Retina (tissue), 1 donor: Measurements from ENCODE around the gene ZMYM5.
"Not testable (repeated sequence)": the region's sequence is repeated elsewhere in the genome, so short reads cannot be mapped to it uniquely, and the experiment has no call there.

ENCODE experiments used
- DNase-seq: peaks from one replicate; pipeline ENCODE4 v3.0.0-alpha.2; 2016

Gene ZMYM5

DNA sequence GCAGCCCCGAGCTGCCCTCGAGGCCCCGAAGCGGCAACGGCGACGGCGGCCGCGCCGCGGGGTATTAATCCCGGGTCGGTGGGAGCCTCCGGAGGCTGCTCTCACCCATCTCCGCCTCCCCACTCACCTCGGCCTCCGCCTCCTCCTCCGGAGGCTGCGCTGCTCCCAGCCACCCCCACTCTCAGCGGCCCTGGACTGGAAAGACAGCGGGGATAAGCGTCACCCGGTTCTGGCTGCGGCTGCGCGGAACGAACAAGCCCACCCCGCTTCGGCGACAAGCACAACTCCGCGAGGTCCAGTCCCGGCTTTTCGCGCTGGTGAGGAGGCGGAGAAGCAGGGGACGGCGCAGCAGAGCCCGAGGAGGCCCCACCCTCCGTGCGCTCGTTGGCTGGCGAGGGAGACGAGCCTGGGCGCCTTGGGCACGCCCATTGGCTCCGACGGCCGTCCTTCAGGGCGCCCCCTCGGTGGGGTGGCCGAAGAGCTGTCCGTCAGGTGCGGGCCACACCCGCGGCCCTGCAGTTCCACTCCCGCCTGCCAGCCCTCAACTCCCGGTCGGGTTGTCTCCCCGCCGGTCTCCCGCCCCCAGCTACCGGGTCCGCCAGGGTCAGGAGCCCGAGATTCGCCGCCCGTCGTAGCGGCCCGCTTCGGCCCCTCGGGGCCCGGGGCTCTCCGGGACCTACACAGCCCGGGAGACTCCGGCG, at the start of gene ZMYM5:
TSS of gene ZMYM5 (minus strand) at position 327 of the 701 bp plus-strand sequence. CDS start 11,469 bp downstream, outside the sequence.
- DNase-seq: peak; percentile 99

- DNase-seq: no peak
These were observed 47.1 kb upstream of the ZMYM5 start for GRCh38 chr13:19910336-19911072.

DNA sequence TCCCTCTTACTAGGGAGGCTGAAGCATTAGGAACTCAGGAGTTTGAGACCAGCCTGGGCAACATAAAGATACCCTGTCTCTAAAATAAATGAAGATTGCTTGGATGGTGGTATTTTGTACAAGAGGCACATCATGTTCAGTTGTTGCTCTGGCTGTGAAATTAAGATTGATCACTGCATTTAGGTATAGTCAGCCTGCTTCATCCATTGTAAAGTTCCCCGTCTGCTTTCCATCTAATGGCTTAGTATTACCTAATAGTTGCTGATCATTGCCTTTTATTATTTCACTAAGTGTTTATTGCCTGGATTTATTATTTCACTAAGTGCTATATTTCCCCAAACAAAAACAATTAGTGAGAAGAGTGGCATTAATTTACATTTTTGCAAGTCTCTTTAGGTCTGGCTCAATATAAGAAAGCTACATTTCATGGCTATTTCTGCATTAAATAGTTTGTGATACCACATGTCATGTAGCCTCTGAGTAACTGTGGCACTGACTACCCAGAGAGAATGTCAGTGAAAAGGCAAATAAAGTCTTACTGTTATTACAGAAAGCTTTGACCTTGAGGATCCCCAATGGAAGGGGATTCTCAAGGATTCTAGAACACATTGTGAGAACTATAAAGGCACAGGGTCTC, 45.0 kb upstream of the ZMYM5 start:
- DNase-seq: no peak

DNA sequence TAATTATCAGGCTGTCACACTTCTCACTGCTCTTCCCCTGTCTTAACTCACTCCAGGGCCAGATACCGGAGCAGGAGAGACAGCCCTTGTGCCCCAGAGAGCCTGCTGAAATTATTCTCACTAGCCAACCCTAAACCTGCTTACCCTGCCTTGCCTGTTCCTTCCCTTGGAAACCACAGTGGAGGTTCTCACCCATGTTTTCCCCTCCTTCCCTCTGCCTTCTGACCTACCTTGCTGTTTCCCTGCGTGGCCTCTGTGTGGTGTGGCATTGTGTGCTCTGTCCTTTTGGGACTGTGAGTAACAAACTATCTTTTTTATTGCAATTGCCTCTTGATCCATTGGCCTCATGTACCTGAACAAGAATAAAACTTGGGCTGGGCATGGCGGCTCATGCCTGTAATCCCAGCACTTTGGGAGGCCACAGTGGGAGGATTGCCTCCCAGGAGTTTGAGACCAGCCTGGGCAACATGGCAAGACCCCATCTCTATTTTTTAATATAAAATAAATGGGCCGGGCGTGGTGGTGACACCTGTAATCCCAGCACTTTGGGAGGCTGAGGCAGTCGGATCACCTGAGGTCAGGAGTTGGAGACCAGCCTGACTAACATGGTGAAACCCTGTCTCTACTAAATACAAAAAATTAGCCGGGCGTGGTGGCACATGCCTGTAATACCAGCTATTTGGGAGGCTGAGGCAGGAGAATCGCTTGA, 42.2 kb upstream of the ZMYM5 start:
- DNase-seq: not testable (repeated sequence)

- DNase-seq: no peak
These were observed 26.6 kb upstream of the ZMYM5 start for GRCh38 chr13:19890030-19890429.

DNA sequence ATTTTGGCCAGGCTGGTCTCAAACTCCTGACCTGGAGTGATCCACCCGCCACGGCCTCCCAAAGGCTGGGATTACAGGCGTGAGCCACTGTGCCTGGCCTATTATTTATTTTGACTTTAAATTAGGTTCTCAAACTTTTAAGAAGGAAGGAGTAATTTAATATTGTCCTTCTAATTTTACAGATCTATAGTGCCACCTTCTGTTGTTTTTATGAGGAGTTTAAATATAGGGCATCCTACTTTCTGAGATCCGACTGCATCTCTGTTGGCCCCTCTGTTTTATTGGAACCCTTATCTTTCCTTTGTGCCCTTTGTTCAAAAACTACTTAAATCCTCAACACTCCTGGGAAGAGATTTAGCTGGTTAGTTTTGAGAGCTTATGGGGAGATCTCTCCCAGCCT, 25.4 kb upstream of the ZMYM5 start:
- no peak for DNase-seq

- DNase-seq: no peak
These were observed 18.8 kb upstream of the ZMYM5 start for GRCh38 chr13:19882231-19882630.

DNA sequence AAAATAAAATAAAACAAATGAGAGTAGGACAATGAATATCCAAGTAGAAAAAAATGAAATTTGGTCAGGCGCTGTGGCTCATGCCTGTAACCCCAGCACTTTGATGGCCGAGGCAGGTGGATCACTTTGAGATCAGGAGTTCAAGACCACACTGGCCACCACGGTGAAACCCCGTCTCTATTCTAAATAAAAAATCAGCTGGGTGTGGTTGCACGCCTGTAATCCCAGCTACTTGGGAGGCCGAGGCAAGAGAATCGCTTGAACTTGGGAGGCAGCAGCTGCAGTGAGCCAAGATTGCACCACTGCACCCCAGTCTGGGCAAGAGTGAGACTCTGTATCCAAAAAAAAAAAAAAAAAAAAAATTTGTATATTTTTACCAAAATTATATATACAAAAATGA, 18.2 kb upstream of the ZMYM5 start:
- no peak for DNase-seq

DNA sequence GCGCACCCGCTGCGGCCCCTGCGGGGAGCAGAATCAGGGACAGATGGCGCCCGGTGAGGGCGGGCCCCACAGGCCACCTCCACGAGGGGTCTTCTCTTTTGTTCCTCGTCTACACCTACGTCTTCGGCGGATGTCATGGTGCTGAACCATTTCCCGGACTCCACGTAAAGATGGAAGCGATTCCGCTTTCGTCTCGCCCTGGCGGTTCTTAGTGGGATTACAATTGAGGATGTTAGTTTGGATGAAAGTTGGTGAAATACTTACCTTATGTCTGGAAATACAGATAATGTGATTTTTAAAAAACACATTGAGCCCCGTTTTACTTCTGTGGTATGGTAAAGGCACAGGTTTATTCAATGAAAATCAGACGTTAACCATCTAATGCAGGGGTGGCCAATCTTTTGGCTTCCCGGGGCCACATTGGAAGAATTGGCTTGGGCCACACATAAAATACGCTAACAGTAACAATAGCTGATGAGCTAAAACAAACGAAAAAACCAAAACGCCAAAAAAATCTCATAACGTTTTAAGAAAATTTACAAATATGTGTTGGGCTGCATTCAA, 1.4 kb upstream of the ZMYM5 start:
- DNase-seq: no peak

- peak; percentile 97 for DNase-seq
These were observed 736 bp upstream of the ZMYM5 start for GRCh38 chr13:19864024-19864745.

- peak; percentile 77 for DNase-seq
These were observed 752 bp downstream of the ZMYM5 start for GRCh38 chr13:19862481-19863313.

DNA sequence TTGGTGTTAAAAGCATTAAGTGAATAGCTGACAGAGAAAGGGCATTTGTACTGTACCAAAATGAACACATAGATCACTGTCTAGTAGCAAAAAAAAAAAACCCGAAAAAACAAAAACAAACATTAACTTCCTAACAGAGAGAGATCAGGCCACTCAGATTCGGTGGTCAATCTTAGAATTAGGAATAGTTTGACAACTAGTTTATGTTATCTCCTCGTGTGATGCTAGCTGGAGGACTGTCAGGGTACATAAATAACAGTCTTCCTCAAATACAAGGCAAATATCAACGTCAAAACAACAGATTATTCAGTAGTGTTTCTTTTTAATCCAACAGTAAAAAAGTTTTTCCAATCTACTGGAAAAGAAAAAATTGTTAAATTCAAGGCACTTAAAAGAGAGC, 1.7 kb downstream of the ZMYM5 start:
- DNase-seq: no peak

DNA sequence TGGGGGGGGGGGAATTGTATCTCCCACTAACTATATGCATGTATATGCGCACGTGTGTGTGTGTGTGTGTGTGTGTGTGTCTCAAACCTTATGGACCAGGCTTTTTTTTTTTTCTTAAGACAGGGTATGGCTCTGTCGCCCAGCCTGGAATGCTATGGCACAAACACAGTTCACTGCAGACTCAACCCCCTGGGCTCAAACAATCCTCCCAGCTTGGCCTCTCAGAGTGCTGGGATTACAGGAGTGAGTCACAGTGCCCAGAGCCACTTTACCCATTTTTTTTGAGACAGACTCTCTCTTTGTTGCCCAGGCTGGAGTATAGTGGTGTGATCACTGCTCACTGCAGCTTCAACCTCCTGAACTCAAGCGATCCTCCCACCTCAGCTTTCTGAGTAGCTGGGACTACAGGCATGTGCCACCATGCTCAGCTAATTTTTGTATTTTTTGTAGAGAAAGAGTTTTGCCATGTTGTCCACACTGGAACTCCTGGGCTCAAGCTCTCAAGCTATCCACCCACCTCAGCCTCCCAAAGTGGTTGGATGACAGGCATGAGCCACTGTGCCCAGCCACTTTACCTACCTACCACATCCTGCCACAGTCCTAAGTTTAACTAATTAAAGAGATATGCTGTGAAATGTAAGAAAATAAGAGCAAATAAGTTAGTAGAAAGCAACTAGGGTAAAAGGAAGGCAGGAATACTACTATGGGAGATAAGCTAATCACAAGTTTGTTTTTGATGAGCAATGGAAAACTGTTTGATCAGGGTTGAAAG, 2.4 kb downstream of the ZMYM5 start:
- DNase-seq: peak; percentile 9

DNA sequence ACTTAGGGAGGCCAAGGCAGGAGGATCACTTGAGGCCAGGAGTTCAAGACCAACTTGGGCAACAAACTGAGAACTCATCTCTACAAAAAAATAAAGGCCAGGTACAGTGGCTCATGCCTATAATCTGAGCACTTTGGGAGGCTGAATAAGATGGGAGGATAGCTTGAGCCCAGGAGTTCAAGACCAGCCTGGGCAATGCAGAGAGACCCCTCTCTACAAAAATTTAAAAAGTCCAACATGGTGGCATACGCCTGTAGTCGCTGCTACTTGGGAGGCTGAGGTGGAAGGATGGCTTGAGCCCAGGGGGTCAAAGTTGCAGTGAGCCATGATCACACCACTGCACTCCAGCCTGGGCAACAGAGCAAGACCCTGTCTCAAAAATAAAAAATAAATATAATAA, 5.8 kb downstream of the ZMYM5 start:
- DNase-seq: not testable (repeated sequence)

- DNase-seq: no peak
These were observed 10.7 kb downstream of the ZMYM5 start for GRCh38 chr13:19852766-19853165.

DNA sequence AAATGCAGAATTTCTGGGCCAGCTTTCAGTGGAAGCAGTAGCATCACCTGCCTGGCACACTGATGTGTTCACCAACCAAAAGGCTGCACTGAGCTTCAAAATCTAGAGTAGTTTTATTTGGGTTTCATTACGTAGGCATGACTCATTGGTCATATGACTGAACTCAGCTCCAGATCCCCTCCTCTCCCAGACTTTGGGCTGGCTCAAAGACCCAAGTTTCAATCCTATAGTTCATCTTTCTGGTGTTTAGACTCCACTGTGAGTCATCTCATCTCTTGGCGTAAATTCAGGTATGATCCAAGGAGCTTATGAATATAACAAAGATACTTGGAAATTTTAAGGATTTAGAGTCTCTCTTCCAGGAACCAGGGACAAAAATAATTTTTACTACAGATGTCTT, 17.7 kb downstream of the ZMYM5 start:
- DNase-seq: no peak

DNA sequence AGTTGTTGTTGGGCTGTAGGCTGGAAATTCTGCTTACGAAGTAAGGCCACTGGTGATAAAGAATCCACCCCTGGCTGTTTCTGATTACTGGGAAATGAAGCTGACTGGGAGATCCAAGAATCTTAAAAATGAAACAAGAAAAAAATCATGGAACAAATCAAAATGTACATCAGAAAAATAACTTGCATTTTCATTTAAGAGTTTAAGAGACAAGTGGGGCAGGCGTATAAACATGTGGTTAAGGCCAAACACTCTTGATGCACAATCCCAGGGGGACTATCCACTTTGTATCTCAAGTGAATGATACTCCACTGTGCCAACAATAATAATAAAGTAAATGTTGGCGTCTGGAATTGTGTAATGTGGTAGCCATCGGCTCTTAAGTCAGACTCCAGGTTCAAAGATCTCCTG, 24.6 kb downstream of the ZMYM5 start:
- no peak for DNase-seq

DNA sequence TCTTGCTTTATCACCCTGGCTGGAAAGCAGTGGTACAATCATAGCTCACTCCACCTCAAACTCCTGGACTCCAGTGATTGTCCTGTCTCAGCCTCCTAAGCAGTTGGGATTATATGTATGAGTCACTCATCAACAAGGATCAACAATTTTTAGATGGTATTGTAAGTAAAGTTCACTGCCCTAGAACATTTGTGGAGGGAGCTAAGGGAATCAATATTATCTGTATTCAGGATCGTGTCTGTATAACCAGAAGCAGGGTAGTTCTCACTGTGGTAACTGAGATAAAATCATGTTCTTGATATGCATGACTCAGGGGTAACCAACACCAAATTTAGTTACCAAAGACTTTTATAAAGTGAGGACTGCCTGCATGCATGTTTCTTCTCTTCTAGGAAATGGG, 27.0 kb downstream of the ZMYM5 start:
- no peak for DNase-seq

DNA sequence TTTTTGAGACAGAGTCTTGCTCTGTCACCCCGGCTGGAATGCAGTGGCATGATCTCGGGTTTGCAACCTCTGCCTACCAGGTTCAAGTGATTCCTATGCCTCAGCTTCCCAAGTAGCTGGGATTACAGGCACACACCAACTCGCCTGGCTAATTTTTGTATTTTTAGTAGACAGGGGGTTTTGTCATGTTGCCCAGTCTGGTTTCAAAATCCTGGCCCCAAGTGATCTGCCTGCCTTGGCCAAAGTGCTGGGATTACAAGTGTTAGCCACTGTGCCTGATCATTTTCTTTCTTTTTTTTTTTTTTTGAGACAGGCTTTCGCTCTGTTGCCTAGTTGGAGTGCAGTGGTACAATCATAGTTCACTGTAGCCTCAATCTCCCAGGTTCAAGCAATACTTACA, 28.7 kb downstream of the ZMYM5 start:
- DNase-seq: no peak

GRCh38 chr13:19822673-19823072, 40.8 kb downstream of the ZMYM5 start:
- no peak for DNase-seq
